ENCODE results near the gene WEE2. TPM values are rescaled to one million over a fixed set of nuclear protein-coding genes. Genes with fewer than 3 reads are reported as not detected.

Gene WEE2
- total RNA-seq, result 0.12 and 0.15 TPM in 2 replicates

GRCh38 chr7:141708351-141708750 is at the start of gene WEE2:
Gene WEE2 (plus strand): TSS chr7:141708353. CDS start chr7:141708759, 406 bp downstream.
- intact Hi-C loops (cut with micrococcal nuclease), result loop anchor here (10.0 kb wide), 1 partner anchor 1676 kb away; the partner anchor contains the start of gene ZYX

- intact Hi-C loops (cut with micrococcal nuclease), result no loop called here
Measured at GRCh38 chr7:141659501-141659900, 48.7 kb upstream of the WEE2 start.

GRCh38 chr7:141660259-141660658 is 47.9 kb upstream of the WEE2 start:
- intact Hi-C loops (cut with micrococcal nuclease), result no loop called here

GRCh38 chr7:141663081-141663849 is 44.9 kb upstream of the WEE2 start:
- intact Hi-C loops (cut with micrococcal nuclease), result no loop called here

- intact Hi-C loops (cut with micrococcal nuclease), result no loop called here
Measured at GRCh38 chr7:141664450-141664849, 43.7 kb upstream of the WEE2 start.

- intact Hi-C loops (cut with micrococcal nuclease), result no loop called here
Measured at GRCh38 chr7:141665208-141666035, 42.7 kb upstream of the WEE2 start.

GRCh38 chr7:141666071-141666470 is 42.1 kb upstream of the WEE2 start:
- intact Hi-C loops (cut with micrococcal nuclease), result no loop called here

- intact Hi-C loops (cut with micrococcal nuclease), result no loop called here
Measured at GRCh38 chr7:141668853-141669252, 39.3 kb upstream of the WEE2 start.

GRCh38 chr7:141671705-141672496 is 36.3 kb upstream of the WEE2 start:
- intact Hi-C loops (cut with micrococcal nuclease), result no loop called here

- intact Hi-C loops (cut with micrococcal nuclease), result no loop called here
Measured at GRCh38 chr7:141673346-141673745, 34.8 kb upstream of the WEE2 start.

GRCh38 chr7:141674171-141674671 is 33.9 kb upstream of the WEE2 start:
- intact Hi-C loops (cut with micrococcal nuclease), result loop anchor here (1.0 to 2.0 kb wide), 2 partner anchors 19 to 64 kb away; partner anchors contain the start of gene SSBP1

GRCh38 chr7:141674702-141675101 is 33.5 kb upstream of the WEE2 start:
- intact Hi-C loops (cut with micrococcal nuclease), result loop anchor here (1.0 to 5.0 kb wide), 3 partner anchors 20 to 1462 kb away; partner anchors contain the start of gene SSBP1

- intact Hi-C loops (cut with micrococcal nuclease), result loop anchor here (2.0 to 5.0 kb wide), 2 partner anchors 21 to 1463 kb away; no protein-coding TSS in a partner anchor
Measured at GRCh38 chr7:141675436-141676215, 32.5 kb upstream of the WEE2 start.

GRCh38 chr7:141676618-141677017 is 31.5 kb upstream of the WEE2 start:
- intact Hi-C loops (cut with micrococcal nuclease), result loop anchor here (5.0 kb wide), 1 partner anchor 1464 kb away; no protein-coding TSS in a partner anchor

GRCh38 chr7:141679014-141679413 is 29.1 kb upstream of the WEE2 start:
- intact Hi-C loops (cut with micrococcal nuclease), result loop anchor here (1.0 to 5.0 kb wide), 4 partner anchors 22 to 1467 kb away; partner anchors contain the start of gene SSBP1

GRCh38 chr7:141685285-141686023 is 22.7 kb upstream of the WEE2 start:
- intact Hi-C loops (cut with micrococcal nuclease), result no loop called here

GRCh38 chr7:141686074-141686473 is 22.1 kb upstream of the WEE2 start:
- intact Hi-C loops (cut with micrococcal nuclease), result no loop called here

GRCh38 chr7:141686670-141687069 is 21.5 kb upstream of the WEE2 start:
- intact Hi-C loops (cut with micrococcal nuclease), result no loop called here

- intact Hi-C loops (cut with micrococcal nuclease), result loop anchor here (1.0 kb wide), 1 partner anchor 9 kb away; no protein-coding TSS in a partner anchor
Measured at GRCh38 chr7:141688043-141688442, 20.1 kb upstream of the WEE2 start.

All from T-helper 1 cell treated with Interleukin-12 subunit alpha and Interleukin-12 subunit beta and Interleukin-4 antibody, amounts not matched to agents 30 ng/mL and 1 ng/mL, for 36 hours (primary cell).